ENCODE measurements around the gene PSME1. TPM values are rescaled to one million over a fixed set of nuclear protein-coding genes. Genes with fewer than 3 reads are reported as not detected.

PSME1 gene
- total and polyA plus RNA-seq, 2 donors from 2014 or later = 244 to 333 TPM

DNA sequence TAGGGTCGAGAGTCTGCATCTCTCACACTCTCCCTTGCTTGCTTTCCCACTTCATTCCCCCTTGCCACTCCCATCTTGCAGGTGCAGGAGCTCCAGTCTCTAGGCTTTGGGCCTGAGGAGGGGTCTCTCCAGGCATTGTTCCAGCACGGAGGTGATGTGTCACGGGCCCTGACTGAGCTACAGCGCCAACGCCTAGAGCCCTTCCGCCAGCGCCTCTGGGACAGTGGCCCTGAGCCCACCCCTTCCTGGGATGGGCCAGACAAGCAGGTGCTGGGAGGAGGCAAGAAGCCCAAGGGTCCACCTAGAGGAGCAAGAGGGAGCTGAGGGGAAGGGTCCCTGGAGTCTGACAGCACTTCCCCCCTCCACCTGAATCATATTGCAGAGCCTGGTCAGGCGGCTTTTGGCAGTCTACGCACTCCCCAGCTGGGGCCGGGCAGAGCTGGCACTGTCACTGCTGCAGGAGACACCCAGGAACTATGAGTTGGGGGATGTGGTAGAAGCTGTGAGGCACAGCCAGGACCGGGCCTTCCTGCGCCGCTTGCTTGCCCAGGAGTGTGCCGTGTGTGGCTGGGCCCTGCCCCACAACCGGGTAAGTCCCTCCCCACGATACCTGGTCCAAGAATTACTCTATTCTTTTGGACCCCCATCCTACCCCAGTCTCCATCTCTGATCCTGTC, 15.5 kb downstream of the PSME1 start:
- Histone ChIP-seq H3K4me3 (ENCODE audit: low read length in 3 of 3) (no peak overlapping the region), H3K27me3 (ENCODE audit: control insufficient read depth, insufficient read depth, low read length) (no peaks in the 10 kb centered on the region), H3K9ac (ENCODE audit: low read length in 3 of 3) (no peak overlapping the region), H3K4me1 (ENCODE audit: control insufficient read depth in 2 of 3, insufficient read depth in 2 of 3, low read depth in 1 of 3, low read length in 3 of 3) (peaks cover 0 to 7% (median 0%) of the 10 kb centered on the region in 3 donors), H3K9me3 (ENCODE audit: control insufficient read depth in 2 of 3, insufficient read depth in 1 of 3, low read length in 3 of 3) (no peaks in the 10 kb centered on the region), H3K36me3 (ENCODE audit: control insufficient read depth in 2 of 3, insufficient read depth in 3 of 3, low read length in 3 of 3) (peaks cover 7 to 50% (median 46%) of the 10 kb centered on the region in 3 donors), H3K27ac (ENCODE audit: low read depth in 2 of 2, low read length in 2 of 2) (no peak overlapping the region)
- no peak for FAIRE-seq
- intact Hi-C loops (cut with DNase I) = no loop called here
- TF ChIP-seq, protein P1, sequence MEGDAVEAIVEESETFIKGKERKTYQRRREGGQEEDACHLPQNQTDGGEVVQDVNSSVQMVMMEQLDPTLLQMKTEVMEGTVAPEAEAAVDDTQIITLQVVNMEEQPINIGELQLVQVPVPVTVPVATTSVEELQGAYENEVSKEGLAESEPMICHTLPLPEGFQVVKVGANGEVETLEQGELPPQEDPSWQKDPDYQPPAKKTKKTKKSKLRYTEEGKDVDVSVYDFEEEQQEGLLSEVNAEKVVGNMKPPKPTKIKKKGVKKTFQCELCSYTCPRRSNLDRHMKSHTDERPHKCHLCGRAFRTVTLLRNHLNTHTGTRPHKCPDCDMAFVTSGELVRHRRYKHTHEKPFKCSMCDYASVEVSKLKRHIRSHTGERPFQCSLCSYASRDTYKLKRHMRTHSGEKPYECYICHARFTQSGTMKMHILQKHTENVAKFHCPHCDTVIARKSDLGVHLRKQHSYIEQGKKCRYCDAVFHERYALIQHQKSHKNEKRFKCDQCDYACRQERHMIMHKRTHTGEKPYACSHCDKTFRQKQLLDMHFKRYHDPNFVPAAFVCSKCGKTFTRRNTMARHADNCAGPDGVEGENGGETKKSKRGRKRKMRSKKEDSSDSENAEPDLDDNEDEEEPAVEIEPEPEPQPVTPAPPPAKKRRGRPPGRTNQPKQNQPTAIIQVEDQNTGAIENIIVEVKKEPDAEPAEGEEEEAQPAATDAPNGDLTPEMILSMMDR (IDR thresholded peaks at IDR 0.05; ENCODE audit: borderline replicate concordance, extremely low read depth, insufficient read depth) = no peak
- DNase-seq = peak in 1 of 5 donors; percentile 63

DNA sequence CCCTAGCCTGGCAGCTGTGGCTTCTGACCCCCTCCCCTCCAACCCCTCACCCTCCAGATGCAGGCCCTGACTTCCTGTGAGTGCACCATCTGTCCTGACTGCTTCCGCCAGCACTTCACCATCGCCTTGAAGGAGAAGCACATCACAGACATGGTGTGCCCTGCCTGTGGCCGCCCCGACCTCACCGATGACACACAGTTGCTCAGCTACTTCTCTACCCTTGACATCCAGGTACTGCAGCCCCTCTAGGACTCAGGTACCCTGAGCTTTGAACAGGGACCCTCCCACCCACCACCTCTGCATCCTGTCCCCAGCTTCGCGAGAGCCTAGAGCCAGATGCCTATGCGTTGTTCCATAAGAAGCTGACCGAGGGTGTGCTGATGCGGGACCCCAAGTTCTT, 19.1 kb downstream of the PSME1 start:
- DNase-seq = peak in 1 of 5 donors; percentile 40
- Histone ChIP-seq H3K27ac (ENCODE audit: low read depth in 2 of 2, low read length in 2 of 2) (no peak overlapping the region), H3K9me3 (ENCODE audit: control insufficient read depth in 2 of 3, insufficient read depth in 1 of 3, low read length in 3 of 3) (no peaks in the 10 kb centered on the region), H3K4me1 (ENCODE audit: control insufficient read depth in 2 of 3, insufficient read depth in 2 of 3, low read depth in 1 of 3, low read length in 3 of 3) (no peaks in the 10 kb centered on the region), H3K9ac (ENCODE audit: low read length in 3 of 3) (no peak overlapping the region), H3K27me3 (ENCODE audit: control insufficient read depth, insufficient read depth, low read length) (no peaks in the 10 kb centered on the region), H3K36me3 (ENCODE audit: control insufficient read depth in 2 of 3, insufficient read depth in 3 of 3, low read length in 3 of 3) (peaks cover 6 to 66% (median 52%) of the 10 kb centered on the region in 3 donors), H3K4me3 (ENCODE audit: low read length in 3 of 3) (no peak overlapping the region)
- TF ChIP-seq, protein P1 (IDR thresholded peaks at IDR 0.05; ENCODE audit: borderline replicate concordance, extremely low read depth, insufficient read depth) = no peak
- no peak for FAIRE-seq
- intact Hi-C loops (cut with DNase I) = no loop called here

DNA sequence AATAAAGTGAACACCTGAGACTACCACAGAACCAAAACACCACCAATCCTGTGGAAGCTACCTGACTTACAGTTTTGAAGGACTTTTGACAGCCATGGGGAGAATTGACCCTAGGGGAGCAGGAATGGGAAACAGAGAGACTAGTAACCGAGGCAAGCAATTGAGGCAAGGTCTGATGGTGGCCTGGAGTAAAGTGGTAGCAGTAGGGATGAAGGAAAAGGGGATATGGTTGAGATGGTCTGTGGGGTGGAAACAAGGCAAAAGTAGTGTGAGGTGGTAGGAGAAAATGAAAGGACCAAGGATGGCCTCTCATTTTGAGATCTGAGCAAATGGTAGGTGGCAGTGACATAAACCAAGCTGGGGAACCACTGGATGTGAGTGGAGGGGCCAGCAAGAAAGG, 20.8 kb downstream of the PSME1 start:
- Histone ChIP-seq H3K36me3 (ENCODE audit: control insufficient read depth in 2 of 3, insufficient read depth in 3 of 3, low read length in 3 of 3) (peaks cover 6 to 49% (median 37%) of the 10 kb centered on the region in 3 donors), H3K27me3 (ENCODE audit: control insufficient read depth, insufficient read depth, low read length) (no peaks in the 10 kb centered on the region), H3K4me1 (ENCODE audit: control insufficient read depth in 2 of 3, insufficient read depth in 2 of 3, low read depth in 1 of 3, low read length in 3 of 3) (peaks cover 0 to 7% (median 7%) of the 10 kb centered on the region in 3 donors), H3K4me3 (ENCODE audit: low read length in 3 of 3) (no peak overlapping the region), H3K9me3 (ENCODE audit: control insufficient read depth in 2 of 3, insufficient read depth in 1 of 3, low read length in 3 of 3) (no peaks in the 10 kb centered on the region), H3K9ac (ENCODE audit: low read length in 3 of 3) (no peak overlapping the region), H3K27ac (ENCODE audit: low read depth in 2 of 2, low read length in 2 of 2) (no peak overlapping the region)
- FAIRE-seq (no peak), DNase-seq (no peak)
- TF ChIP-seq, protein P1 (IDR thresholded peaks at IDR 0.05; ENCODE audit: borderline replicate concordance, extremely low read depth, insufficient read depth) = no peak
- intact Hi-C loops (cut with DNase I) = no loop called here

Measured in kidney (tissue), 14 donors.